CD4-positive, alpha-beta T cell treated with Interleukin-6 at 100 ng/mL for 8 hours (primary cell): ENCODE data around the gene STK17B.

ENCODE experiments used
- DNase-seq: peaks from one replicate; pipeline ENCODE4 v3.0.0-alpha.2; 2020; ENCODE audit warnings: mixed read lengths, low spot score

The STK17B gene

DNA sequence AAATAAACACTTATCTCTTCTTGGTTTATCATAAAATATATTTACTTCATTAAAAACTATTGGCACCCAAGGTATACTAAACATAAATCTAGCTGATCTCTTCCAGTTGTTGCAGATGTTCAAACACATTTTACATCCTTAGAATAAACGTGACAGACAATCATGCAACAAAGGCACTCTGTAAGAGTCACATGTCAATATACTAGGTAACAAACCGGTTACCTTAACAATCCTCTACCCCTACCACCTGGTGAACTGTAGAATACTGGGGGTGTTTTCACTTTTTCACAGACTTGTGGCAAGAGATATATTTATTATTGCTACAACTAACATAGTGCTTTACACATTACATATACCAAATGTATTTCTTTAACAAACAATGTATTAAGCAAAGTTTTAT, 15.8 kb downstream of the STK17B start:
- DNase-seq: no peak

DNA sequence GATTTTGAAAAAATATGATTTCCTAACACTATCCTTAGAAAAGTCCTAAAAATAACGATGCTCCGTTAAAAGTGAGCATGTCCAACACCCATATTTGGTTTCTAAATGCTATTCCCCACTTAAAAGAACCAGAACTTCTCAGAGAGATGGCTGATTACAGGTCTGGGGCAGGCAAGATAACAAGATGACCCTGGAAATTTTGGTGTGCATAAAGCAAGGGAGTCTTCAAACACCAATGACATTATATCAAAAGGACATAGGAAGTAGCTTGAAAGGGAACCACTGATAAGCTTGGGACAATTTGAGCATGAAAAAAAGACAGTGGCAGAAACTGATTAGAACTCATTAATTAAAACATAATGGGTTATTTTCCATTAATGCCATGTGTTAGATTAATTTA, 17.9 kb downstream of the STK17B start:
- DNase-seq: no peak

DNA sequence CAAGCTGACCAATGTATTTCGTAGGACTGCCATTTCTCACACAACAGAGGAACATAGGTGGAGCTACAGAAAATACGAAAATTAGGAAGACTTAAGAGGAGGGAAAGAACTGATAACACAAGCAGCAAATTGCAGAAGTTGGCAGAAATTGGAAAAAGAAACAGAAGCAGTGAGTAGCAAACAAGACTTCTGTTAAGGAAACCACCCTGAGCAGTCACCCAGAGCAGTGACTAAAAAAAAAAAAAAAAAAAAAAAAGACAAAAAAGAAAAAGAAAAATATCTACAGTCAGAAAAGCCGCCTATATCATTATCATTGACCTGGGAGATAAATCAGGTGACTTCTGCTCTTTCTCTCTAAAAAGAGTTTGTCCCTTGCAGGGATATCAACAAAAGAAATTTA, 21.4 kb downstream of the STK17B start:
- no peak for DNase-seq

DNA sequence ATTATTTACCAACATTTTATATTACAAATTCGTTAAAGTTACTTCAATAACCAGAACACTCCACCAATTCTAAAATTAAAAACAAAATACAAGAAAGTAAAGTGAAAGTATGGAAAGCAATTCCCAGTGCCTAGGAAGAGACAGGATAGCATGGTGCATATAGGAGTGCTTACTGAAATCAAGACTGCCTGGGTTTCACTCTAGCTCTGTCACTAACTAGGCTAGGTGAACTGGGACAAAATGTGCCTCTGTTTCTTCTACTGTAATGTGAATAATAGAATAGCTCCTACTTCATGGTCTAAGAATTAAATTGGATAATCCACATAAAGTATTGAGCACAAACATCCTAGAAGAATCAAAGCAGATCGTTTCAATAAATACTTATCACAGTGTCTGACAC, 22.6 kb downstream of the STK17B start:
- DNase-seq: no peak

DNA sequence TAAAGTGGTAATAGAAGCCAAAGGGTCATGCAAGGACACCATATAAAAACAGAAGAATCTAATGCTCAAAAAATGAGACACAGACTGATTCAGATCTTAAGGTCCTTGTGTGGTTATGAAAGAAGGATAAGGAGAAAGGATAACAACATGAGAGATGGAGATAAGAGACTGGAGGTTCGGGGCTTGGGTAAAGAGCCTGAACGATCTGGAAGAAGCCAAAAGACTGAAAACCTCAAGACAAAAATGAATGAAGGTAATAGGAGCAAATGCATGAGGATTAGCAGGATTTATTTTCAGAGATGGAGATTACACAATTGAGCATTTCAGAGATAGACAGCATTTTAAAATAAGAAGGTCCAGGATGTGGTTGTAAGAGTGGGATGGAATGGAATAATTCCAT, 26.1 kb downstream of the STK17B start:
- no peak for DNase-seq

DNA sequence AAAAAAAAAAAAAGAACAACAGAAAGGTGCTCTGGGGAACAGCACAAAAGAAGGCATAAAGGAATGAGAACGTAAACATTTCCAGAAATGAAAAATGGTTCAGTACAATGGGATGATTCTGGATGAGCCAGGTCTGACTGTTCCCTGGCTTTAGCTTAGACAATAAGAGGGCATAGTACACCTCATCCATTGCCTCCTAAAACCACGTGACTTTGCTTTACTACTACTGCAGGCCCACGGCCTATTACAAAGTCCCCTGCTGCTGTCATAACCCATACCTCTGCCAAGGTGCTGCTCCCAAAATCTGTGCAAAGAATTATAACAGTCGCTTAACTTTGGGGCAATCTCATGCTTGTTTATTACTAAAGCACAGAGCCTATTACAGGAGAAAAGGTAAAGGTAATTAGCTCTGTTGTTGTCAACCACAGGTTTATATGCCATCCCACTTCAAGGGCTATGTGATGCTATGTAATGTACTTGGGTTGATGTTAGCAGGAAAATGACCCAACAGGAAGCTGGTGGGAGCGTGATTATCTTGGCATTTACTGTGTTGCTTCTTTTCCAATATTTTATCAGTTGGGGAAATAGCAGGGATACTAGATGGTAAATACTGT, 26.8 kb downstream of the STK17B start:
- no peak for DNase-seq

DNA sequence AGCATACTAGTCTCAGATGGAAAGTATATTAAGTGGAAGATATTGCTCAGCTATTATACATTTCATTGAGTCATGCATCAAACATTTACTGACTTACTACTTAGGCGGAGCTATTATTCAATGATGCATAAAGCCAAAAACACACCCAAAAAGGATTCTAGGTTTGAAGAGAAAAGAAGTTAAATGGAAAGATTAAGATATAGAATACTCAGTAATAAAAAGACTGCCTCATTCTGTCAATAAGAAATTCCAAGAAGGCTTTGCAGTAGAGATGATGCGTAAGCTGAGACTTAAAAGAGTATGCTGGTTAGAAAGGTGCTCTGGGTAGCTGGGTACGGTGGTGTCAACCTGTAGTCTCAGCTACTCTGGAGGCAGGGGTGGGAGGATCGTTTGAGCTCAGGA, 27.6 kb downstream of the STK17B start:
- DNase-seq: no peak

DNA sequence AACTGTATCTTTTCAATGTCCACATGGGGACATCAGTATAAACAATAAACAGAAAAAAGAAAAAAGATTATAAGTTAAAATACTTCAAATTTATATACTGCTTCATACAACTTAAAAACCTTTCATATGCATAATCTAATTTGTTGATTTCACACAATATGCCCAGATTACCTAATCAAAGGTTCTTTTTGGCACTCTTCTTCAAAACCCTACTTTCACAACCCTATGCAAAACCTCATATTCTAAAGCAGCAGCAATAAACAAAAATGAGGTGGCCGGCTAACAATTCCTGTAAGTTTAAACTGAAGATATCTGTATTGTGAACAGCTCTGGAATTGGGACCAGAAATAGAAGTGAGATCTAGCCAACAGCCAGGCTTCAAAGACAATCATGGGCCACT, 28.6 kb downstream of the STK17B start:
- DNase-seq: no peak

DNA sequence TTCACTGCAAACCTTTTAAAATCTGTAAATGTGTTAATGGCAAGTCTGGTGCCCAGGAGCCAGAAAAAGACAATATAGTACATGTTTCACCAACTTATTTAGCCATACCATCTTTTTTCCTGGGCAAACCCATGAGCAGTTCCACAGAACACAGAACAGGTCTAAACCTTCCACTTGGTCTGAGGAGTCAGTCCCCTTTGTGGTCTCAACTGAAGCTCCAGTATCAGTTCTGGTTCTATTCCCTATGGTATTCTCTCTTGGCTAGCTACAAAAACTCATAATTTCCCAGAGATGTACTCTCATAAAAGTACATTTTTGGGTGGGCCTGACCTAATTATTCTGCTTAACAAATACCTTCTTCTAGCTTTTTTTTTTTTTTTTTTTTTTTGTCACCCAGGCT, 31.2 kb downstream of the STK17B start:
- DNase-seq: no peak

DNA sequence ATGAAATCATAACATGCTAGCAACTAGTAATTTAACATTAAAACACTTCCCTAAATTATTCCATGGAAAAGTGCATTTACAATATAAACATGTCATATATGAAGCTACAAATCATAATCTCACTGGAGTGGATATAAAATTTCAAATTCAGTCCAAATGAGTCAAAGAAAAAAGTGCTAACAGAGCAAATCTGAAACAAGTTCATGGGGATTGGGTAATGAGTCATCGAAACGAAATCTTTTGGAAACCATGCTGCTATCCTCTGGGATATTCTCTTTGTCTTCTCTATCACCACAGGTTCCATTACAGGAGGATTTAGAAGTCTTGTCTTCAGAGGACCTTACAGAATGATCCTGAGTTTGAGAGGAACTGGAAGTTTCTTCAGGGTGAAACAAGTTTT, 34.1 kb downstream of the STK17B start:
- DNase-seq: no peak

DNA sequence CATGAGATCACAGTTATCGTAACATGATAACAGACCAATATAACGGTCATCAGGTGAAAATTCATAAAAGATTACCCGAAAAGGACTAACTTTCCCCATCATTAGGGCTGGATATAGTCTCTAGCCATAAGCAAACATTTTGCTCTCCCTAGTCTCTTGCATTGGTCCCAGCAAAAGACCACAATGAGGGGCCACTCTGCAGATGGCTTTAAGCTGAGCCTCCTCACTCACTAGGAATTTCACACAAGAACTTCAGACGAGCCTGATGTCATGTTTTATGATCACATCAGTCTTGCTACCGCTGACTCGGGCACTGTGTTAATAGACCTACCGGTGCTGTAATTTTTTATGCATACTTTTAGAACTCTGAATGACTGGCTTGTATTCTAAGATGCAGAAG, 35.2 kb downstream of the STK17B start:
- no peak for DNase-seq

DNA sequence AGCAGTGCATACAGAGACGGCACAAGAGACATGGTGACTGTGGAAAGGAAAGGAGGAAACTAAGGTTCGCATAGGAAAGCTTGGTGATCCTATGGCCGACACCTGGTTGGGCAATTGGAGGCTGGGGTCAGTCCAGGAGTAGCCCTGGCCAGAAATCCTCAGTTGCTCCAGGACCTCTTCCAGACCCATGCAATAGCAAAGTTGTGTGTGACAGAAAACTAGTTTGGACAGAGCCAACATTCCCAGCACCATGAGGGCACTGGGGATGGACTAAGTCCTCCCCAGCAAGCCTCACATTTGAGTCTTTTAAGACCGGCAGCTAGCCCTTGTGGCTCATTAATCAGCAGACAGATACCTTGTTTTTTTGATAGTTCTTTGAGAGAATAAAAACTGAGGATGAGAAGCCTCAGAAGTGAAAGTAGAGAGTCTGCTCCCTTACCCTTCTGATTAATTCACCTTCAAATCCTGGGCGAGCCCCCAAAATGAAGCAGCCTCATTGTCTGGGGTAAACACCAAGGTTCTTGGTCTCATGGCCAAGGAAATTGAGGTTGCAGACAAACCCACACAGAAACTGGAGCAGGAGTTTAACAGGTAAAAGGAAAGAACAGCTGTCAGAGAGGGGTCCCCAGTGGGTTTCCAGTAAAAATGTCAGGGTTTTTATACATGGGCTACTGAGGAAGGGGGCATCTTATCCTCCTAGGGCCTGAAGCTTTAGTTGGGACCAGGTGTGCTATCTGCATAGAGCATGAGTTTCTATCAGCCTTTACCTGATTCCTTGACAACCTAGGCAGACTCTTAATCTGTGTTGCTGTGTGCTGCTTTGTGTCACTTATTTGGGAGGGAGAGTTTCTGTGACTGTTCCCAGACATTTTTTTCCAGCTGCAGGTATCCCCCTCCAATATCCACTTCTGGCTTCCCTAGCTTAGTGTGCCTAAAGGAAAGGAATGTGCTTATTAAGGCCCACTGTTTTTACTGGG, 39.1 kb downstream of the STK17B start:
- DNase-seq: no peak

DNA sequence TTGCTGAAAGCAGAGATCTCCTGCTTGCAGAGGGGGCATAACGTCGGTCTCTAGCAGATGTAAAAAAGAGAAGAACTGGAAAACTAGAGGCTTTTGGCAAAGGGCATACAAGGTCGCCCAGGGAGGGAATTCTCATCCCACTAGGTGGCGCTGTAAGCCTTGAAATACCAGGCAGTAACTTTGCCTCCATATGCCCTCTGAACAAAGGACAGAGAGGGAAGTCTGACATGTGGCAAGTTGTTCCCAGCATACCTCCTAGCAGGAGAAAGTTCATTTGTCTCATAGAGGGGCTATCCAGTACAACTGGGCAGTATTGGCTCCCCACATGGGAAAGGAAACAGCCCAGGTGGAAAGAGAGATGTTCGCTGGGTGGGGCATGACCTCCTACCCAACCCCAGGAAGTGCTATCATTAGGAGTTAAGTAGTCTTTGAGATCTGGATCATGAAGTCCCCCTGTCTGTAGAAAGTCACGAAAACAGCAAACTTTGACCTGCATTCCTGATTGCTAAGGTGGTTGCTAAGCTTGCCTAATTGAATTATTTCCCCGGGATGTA, 39.9 kb downstream of the STK17B start:
- peak; percentile 59 for DNase-seq

DNA sequence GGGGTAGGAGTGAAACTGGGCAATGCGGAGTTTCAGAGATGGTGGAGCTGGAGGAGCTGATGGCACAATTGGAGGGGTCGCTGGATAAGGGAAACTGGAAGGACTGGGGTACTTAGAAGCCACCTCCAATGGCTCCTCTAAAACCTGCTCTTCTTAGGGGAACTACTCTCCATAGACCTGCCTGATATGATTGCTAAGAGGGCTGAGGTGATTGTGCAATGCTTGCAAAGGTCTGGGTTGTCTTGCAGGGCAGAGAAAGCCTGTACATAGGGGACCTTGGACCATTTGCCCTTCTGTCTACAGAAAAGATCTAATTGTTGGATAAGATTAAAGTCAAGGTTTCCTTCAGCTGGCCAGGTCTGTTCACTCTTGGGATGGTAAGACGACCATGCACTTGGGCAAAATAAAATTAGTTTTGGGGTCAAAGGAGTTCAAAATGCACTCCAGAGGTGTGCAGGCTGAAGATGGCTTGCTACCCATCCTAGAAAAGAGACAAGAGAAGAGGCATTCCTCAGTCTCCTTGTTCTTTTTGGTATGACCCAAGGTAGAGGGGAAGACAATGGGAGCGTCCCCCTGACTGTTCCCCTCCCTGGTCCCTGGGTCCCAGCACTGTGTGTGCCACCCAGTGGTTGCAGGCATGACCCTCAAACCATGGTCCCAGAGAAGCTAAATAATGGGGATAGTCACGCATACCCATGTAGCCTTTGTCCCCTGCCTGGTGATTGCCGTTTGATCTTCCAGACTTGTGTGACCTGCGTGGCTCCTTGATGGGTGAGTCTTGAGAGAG, 41.1 kb downstream of the STK17B start:
- no peak for DNase-seq

DNA sequence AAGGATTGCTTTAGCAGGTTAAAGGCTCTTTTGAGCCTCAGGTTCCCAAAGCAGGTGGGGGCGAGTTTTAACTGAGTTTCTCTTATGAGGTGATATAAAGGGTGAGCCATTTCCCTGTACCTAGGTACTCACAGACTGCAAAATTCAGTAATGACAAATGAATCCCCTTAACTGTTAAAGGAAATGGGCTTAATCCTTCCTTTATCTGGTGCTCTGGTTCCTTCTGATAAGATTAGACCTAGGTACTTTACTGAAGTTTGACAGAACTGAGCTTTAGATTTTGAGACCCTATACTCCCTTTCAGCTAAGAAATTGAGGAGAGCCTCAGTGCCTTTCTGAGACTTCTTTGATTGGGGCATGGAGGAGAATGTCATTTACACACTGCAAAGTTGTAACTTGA, 42.6 kb downstream of the STK17B start:
- no peak for DNase-seq

DNA sequence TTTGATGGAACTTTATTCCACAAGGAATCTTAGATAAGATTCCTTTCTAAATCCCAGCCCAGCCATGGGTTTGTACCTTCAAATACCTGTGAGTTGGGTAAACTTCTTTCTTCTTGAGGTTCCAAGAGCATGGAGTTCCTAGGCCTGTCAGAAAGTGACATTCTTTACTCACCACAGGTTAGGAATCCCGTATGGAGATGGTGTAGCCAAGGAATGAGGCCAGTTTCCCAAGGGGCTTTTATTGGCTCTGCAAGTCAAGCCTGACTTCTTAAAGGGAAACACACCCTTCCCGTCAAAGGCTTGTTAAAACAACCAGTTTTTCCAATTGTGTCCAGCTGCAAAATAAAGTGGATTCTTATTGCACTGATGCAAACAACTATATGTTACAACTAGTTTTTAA, 45.8 kb downstream of the STK17B start:
- DNase-seq: no peak

DNA sequence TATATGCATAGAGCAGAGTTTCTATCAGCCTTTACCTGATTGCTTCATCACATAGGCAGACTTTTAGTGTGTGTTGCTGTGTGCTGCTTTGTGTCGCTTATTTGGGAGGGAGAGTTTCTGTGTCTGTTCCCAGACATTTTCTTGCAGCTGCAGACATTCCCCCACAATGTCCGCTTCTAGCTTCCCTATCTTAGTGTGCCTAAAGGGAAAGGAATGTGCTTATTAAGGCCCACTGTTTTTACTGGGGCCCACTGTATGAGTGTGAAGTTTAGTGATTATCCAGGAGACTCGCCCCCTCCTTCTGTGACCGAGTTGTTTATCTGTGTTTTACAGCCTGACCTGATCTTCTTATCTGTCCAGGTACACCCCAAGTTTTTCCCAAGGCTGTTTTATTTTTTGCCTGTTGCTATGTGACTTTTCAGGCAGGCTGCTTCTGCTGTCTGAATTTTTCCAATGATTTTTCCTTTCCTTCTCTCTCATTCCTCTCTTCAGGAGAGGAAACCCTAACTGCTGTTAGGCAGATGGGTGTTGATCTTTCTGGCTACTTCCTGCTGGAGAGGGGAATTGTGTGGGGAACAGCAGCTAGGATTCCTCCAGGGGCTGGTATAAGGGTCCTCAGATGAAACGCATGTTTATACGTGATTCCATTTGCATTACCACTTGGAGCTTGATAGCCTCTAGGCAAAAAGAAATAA, 47.6 kb downstream of the STK17B start:
- no peak for DNase-seq

DNA sequence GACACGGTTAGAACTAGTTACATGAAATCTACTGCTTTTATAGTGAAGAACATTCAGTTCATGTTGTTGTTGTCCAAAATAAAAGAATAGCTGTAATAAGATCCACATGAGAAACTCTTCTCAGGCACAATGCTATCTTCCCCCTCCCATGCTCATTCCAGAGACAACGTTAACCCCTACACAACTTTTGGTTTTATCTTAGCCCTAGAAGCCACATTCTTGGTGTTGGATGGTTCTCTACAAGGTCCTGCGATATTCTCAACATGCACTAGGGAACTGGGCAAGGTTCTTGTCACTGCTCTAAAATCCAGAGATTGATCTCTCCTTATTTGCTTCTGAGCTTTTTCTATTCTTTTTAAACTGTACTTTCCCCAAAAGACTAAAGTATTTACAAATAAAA, 51.5 kb downstream of the STK17B start:
- DNase-seq: no peak

DNA sequence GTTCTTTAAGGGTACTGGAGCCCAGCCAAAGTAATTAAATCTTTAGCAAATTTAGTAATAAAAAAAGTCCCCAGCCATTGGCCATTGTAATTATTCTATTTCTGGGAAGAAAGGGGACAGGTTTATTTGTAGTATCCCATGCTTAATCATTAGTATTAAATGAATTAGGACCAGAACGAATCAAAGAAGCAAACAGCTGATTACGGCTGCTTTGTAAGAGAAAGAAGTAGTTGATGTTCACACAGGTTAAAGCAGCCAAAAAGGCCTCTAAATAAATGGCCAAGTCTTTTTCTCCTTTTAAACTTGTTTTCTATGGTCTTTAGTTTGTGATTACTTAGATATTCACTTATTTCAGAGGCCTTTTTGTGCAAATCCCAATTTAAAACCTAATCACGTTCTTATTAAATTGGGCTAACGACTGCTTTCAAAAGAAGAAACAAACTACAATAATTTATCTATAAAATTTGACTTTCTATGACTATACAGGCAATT, 54.1 kb downstream of the STK17B start:
- no peak for DNase-seq

DNA sequence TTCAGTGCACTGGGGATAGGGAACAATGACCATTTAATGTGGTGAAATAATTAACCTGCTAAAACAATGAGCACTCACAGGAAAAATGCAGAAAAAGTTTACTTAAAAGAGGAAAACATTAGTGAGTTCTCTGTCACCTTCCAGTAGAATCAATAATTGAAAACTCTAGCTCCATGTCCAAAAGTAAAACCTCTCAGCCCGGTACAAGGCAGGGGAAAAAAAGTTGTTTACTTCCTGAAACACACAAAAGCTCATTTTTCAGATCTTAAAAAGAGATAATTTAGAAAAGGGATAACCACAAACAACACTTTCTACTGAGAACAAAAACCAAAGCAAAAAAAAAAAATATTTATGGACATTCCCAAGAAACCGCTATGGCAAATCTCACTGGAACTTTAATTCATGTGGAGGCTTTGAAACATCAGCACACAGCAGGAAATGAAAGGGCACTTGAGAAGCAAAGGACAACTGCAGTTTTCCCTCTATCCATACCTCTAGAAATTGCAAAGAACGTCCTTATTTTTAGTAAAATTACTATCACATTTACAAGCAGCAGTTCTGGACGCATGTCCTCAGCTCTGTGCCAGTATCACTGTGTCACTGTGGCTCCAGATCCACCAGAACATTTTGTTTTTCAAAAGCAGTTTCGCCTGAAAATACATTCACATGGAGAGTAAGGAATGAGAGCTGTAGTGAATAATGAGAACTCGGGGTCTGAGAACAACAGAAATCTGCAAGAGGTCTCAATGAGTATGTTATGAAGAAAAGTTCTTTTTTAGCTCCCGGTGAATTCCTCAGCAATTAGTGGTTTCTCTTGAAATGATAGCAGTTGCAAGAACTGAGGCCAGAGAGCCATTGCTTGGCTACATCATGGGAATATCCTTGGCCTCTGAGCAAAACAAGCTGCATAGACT, 58.1 kb downstream of the STK17B start:
- DNase-seq: no peak
